ENCODE results near the gene TRHDE. TPM values are rescaled to one million over a fixed set of nuclear protein-coding genes. Genes with fewer than 3 reads are reported as not detected.

TRHDE gene
- polyA plus RNA-seq, 1 donor (not counting 4 experiments of a cell fraction or from before 2014, with no cell fraction given): 0.12 TPM

DNA sequence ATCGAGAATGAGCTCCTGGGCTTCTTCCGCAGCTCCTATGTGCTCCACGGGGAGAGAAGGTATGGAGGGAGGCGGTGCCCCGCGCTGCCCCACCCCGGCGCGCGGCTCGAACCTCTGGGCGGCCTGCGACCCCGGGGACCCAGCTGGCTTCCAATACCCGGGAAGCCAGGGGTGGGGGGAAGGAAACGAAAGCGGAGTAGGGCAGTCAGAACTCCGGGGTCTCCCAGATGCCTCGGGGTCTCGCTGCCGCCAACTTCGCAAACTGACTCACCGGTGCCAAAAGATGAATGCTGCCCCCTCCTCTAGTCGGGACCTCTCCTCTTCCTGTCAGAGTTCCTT lies 1.3 kb downstream of the TRHDE start:
- H4K20me1 ChIP-seq (ENCODE audit: control insufficient read depth, extremely low read depth, insufficient read depth, low read length): no peaks in the 10 kb centered on the region
- FAIRE-seq (no peak), DNase-seq (ENCODE audit: low read depth, low spot score) (no peak)
- peak overlapping the region in 2 of 3 experiments; percentile 6 to 24 for H3K4me3 ChIP-seq (ENCODE audit: control insufficient read depth in 2 of 3, extremely low read depth in 1 of 3, insufficient read depth in 2 of 3, low read depth in 1 of 3, low read length in 3 of 3)
- no peaks in the 10 kb centered on the region for H3K79me2 ChIP-seq (ENCODE audit: control insufficient read depth, insufficient read depth, low read length)
- H3K27me3 ChIP-seq (ENCODE audit: control insufficient read depth, extremely low read depth, insufficient read depth, low read length): peaks cover 47% of the 10 kb centered on the region
- dilution Hi-C loops (cut with MboI; ENCODE audit: extremely low pct_ligation_motif_present, low sequenced_read_pairs): no loop called here
- no peaks in the 10 kb centered on the region for H3K36me3 ChIP-seq (ENCODE audit: control insufficient read depth in 2 of 2, extremely low read depth in 1 of 2, insufficient read depth in 2 of 2, low read length in 2 of 2)
- no peak overlapping the region for H3K9ac ChIP-seq (ENCODE audit: control insufficient read depth, extremely low read depth, insufficient read depth, low read length)
- H2AFZ ChIP-seq (ENCODE audit: control insufficient read depth, low read length): no peak overlapping the region
- H3K9me1 ChIP-seq (ENCODE audit: control insufficient read depth, extremely low read depth, insufficient read depth, low read length): no peaks in the 10 kb centered on the region
- H3K27ac ChIP-seq (ENCODE audit: control insufficient read depth, insufficient read depth, low read length): no peak overlapping the region
- H3K9me3 ChIP-seq (ENCODE audit: control insufficient read depth, low read depth, low read length): no peaks in the 10 kb centered on the region
- peak overlapping the region; percentile 36 for H3K4me2 ChIP-seq (ENCODE audit: control insufficient read depth, extremely low read depth, insufficient read depth, low read depth, low read length)
- TF ChIP-seq, protein P1, sequence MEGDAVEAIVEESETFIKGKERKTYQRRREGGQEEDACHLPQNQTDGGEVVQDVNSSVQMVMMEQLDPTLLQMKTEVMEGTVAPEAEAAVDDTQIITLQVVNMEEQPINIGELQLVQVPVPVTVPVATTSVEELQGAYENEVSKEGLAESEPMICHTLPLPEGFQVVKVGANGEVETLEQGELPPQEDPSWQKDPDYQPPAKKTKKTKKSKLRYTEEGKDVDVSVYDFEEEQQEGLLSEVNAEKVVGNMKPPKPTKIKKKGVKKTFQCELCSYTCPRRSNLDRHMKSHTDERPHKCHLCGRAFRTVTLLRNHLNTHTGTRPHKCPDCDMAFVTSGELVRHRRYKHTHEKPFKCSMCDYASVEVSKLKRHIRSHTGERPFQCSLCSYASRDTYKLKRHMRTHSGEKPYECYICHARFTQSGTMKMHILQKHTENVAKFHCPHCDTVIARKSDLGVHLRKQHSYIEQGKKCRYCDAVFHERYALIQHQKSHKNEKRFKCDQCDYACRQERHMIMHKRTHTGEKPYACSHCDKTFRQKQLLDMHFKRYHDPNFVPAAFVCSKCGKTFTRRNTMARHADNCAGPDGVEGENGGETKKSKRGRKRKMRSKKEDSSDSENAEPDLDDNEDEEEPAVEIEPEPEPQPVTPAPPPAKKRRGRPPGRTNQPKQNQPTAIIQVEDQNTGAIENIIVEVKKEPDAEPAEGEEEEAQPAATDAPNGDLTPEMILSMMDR (optimal IDR thresholded peaks at IDR 0.05 in 1 of 3, IDR thresholded peaks at IDR 0.05 in 1 of 3, conservative IDR thresholded peaks at IDR 0.05 in 1 of 3; ENCODE audit: extremely low read depth in 1 of 3, insufficient read depth in 2 of 3, low read length in 3 of 3): no peak
- peak; percentile 19 for TF ChIP-seq EZH2 (IDR thresholded peaks at IDR 0.05; ENCODE audit: low read length)
- H3K4me1 ChIP-seq (ENCODE audit: control insufficient read depth, extremely low read depth, insufficient read depth, low read length): peaks cover 3% of the 10 kb centered on the region

DNA sequence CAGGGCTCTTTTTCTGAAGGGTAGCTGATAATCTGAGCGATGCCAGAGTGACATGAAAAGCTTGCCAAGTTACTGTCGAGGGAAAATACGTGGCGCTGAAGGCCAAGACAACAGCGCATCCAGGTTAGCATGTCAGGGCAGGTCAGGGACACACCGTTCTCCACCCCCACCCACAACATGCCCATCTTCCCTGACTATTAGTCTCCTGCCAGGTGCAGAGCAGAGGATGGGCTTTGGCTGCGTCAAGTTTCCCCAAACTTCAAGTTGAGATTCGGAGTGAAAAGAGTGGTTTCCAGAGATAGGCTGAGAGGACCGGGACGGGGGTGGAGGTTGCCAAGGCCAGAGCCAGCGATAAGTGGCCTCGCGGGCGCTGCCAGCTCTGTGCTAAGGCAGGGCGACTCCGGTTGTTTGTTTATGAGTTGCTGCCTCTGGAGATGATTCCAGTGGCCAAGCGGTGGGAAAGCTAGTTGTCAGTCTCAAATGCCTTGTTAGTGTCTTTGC lies 1.7 kb downstream of the TRHDE start:
- FAIRE-seq (no peak), DNase-seq (ENCODE audit: low read depth, low spot score) (no peak)
- H3K9ac ChIP-seq (ENCODE audit: control insufficient read depth, extremely low read depth, insufficient read depth, low read length): no peak overlapping the region
- H3K27ac ChIP-seq (ENCODE audit: control insufficient read depth, insufficient read depth, low read length): no peak overlapping the region
- H2AFZ ChIP-seq (ENCODE audit: control insufficient read depth, low read length): no peak overlapping the region
- no peaks in the 10 kb centered on the region for H3K9me1 ChIP-seq (ENCODE audit: control insufficient read depth, extremely low read depth, insufficient read depth, low read length)
- H3K4me1 ChIP-seq (ENCODE audit: control insufficient read depth, extremely low read depth, insufficient read depth, low read length): peaks cover 3% of the 10 kb centered on the region
- no peaks in the 10 kb centered on the region for H3K36me3 ChIP-seq (ENCODE audit: control insufficient read depth in 2 of 2, extremely low read depth in 1 of 2, insufficient read depth in 2 of 2, low read length in 2 of 2)
- peaks cover 47% of the 10 kb centered on the region for H3K27me3 ChIP-seq (ENCODE audit: control insufficient read depth, extremely low read depth, insufficient read depth, low read length)
- dilution Hi-C loops (cut with MboI; ENCODE audit: extremely low pct_ligation_motif_present, low sequenced_read_pairs): no loop called here
- H4K20me1 ChIP-seq (ENCODE audit: control insufficient read depth, extremely low read depth, insufficient read depth, low read length): no peaks in the 10 kb centered on the region
- no peaks in the 10 kb centered on the region for H3K9me3 ChIP-seq (ENCODE audit: control insufficient read depth, low read depth, low read length)
- TF ChIP-seq, protein P1 (optimal IDR thresholded peaks at IDR 0.05 in 1 of 3, IDR thresholded peaks at IDR 0.05 in 1 of 3, conservative IDR thresholded peaks at IDR 0.05 in 1 of 3; ENCODE audit: extremely low read depth in 1 of 3, insufficient read depth in 2 of 3, low read length in 3 of 3): no peak
- TF ChIP-seq EZH2 (IDR thresholded peaks at IDR 0.05; ENCODE audit: low read length): no peak
- peak overlapping the region in 1 of 3 experiments; percentile 24 for H3K4me3 ChIP-seq (ENCODE audit: control insufficient read depth in 2 of 3, extremely low read depth in 1 of 3, insufficient read depth in 2 of 3, low read depth in 1 of 3, low read length in 3 of 3)
- H3K79me2 ChIP-seq (ENCODE audit: control insufficient read depth, insufficient read depth, low read length): no peaks in the 10 kb centered on the region
- H3K4me2 ChIP-seq (ENCODE audit: control insufficient read depth, extremely low read depth, insufficient read depth, low read depth, low read length): no peak overlapping the region
